ENCODE results near the gene NTRK1. TPM values are rescaled to one million over a fixed set of nuclear protein-coding genes. Genes with fewer than 3 reads are reported as not detected.

NTRK1 gene
- total RNA-seq, 1 donor: not detected

DNA sequence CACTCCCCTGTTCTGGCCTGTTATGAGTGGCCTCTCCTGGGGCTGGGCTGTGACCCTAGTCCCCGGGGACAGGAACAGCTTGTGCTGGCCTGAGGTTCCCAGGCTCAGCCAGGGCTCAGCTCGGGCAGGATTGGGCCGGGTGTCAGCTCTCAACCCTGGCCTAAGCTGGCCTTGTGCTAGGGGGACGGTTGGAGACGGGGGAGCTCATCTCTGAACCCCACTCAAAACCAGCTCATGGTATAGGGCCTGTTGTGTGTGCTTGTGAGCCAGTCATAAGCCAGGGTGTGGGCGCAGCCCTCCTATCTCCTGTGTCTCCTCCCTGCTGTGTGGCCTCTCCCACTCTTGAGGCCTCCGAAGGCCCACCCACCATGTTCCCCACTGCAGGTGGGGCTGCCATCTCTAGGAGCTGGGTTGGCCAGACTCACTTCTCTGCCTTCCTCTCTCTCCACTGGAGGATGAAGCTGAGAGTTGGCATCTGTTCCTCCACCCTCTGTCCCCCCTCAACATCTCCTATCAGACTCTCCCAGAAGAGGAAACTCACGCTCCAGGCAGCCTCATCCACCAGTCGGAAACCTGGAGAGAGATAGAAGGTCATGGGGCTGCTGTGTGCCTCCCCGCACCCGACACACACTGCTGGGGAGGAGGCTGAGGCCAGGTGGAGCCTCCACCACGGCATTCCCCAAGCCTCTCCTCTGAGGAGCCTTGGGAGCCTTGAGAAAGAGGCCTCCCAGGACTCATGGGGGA, 34.2 kb downstream of the NTRK1 start:
- peak; percentile 51 for DNase-seq (ENCODE audit: low read depth)
- H3K4me3 ChIP-seq (ENCODE audit: low read depth, low read length): peak overlapping the region; percentile 65
- TF ChIP-seq, protein P1, sequence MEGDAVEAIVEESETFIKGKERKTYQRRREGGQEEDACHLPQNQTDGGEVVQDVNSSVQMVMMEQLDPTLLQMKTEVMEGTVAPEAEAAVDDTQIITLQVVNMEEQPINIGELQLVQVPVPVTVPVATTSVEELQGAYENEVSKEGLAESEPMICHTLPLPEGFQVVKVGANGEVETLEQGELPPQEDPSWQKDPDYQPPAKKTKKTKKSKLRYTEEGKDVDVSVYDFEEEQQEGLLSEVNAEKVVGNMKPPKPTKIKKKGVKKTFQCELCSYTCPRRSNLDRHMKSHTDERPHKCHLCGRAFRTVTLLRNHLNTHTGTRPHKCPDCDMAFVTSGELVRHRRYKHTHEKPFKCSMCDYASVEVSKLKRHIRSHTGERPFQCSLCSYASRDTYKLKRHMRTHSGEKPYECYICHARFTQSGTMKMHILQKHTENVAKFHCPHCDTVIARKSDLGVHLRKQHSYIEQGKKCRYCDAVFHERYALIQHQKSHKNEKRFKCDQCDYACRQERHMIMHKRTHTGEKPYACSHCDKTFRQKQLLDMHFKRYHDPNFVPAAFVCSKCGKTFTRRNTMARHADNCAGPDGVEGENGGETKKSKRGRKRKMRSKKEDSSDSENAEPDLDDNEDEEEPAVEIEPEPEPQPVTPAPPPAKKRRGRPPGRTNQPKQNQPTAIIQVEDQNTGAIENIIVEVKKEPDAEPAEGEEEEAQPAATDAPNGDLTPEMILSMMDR (IDR thresholded peaks at IDR 0.05; ENCODE audit: insufficient read depth, low read depth, low read length): no peak

DNA sequence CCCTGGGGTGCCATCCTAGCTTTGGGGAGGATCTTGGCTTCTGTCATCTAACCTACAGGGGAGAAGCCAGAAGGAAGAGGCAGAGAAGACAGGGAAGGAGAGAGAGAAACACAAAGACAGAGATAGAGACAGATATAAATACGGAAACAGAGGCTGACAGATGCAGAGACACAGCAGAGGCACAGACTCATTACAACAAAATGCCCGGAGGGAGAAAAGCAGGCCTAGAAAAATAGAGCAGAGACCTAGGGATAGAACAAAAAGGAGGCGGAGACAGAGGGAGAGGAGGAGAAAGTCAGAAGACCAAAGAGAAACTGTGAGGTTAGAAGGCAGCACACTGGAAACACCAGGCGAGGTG, 34.8 kb downstream of the NTRK1 start:
- peak overlapping the region; percentile 65 for H3K4me3 ChIP-seq (ENCODE audit: low read depth, low read length)
- TF ChIP-seq, protein P1 (IDR thresholded peaks at IDR 0.05; ENCODE audit: insufficient read depth, low read depth, low read length): no peak
- peak; percentile 69 for DNase-seq (ENCODE audit: low read depth)

DNA sequence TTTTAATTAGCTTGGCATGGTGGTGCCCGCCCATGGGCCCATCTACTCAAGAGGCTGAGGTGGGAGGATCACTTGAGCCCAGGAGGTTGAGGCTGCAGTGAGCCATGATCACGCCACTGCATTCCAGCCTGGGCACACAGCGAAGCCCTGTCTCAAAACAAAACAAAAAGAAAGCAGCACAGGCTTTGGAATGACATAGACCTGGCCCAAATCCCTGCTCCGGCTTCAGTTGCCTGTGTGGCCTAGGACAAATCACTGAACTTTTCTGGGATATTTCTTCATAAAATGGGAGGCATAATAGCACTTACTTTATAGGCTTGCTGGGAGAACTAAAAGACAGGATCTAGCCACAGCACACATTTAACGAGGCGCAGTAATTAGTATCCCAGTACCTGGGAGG, 35.3 kb downstream of the NTRK1 start:
- no peak for DNase-seq (ENCODE audit: low read depth)
- H3K4me3 ChIP-seq (ENCODE audit: low read depth, low read length): no peak overlapping the region
- TF ChIP-seq, protein P1 (IDR thresholded peaks at IDR 0.05; ENCODE audit: insufficient read depth, low read depth, low read length): no peak

DNA sequence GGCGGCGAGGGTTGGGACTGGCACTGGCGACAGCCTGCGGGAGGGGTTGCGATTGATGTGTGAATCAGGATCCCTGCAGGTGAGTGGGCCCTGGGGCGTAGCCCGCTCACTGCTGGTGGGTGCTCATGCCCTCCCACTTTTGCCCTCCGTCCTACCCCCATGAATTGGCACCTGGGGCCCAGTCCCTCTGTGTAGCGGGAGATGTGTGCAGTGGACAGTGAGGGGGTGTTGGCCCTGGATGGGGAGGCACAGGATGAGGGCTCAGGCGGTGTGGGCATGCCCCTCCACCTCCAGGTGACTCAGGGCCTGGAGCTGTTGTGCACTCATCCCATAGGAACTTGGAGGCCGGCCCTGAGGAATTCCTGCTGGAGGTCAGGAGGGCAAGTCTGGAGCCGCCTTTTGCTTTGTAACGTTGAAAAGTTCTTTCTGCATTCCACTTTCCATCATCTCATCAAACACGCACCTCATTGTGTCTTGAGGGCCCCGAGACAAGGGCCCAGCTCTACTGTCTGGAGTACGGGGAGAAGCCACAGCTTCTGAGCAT, 35.9 kb downstream of the NTRK1 start:
- DNase-seq (ENCODE audit: low read depth): peak; percentile 84
- TF ChIP-seq, protein P1 (IDR thresholded peaks at IDR 0.05; ENCODE audit: insufficient read depth, low read depth, low read length): no peak
- no peak overlapping the region for H3K4me3 ChIP-seq (ENCODE audit: low read depth, low read length)

DNA sequence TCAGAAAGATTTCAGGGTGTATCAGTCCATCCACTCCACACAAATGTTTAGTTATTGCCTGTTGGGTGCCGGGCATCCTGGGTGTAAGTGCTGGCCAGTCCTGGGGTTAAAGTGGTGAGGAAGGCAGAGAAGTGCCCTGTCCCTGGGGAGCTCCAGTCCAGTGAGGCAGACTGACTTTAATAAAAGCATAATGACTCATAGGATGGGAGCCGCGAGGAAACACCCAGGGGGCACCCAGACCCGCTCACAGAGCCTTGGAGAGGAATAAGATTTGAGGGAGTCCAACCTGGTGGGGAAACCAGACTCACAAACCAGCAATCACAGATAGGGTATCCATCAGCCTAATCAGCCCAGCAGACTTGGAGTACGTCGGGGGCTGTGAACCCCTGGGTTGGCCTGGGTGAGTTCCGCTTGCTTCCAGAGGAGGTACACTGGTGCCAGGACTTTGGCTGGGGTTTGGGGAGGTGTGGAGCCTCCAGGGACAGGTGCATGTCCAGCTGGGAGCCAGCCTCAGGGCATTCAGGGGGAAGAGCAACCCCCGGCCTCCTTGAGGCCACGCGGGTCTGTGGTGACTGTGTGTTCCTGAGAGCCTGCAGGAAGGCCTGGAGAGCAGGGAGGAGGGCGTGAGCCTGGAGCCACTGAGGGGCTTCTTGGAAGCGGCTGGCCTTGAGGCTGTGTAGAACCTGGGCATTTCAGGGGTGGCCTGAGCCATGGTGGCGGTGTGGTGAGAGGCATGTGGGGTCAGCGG, 36.6 kb downstream of the NTRK1 start:
- no peak overlapping the region for H3K4me3 ChIP-seq (ENCODE audit: low read depth, low read length)
- peak; percentile 72 for DNase-seq (ENCODE audit: low read depth)

DNA sequence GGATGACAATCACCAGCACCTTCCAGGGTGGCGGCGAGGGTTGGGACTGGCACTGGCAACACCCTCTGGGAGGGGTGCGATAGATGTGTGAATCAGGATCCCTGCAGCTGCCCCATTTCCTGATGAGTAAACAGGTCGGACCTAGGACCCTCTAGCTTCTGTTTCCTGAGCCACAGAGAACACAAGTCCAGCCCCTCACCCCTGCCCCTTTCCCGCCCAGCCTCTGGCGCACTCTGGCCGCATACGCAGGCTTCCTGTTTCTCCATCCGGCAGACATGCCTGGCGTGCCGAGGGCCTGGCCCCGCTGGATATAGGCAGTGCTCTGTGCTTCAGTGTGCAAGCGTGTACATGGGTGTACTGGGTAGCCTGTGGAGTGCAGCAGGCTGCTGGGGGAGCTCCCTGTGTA, 37.5 kb downstream of the NTRK1 start:
- no peak overlapping the region for H3K4me3 ChIP-seq (ENCODE audit: low read depth, low read length)
- peak; percentile 74 for DNase-seq (ENCODE audit: low read depth)
- TF ChIP-seq, protein P1 (IDR thresholded peaks at IDR 0.05; ENCODE audit: insufficient read depth, low read depth, low read length): no peak

More for the DNA sequence above, 36.6 kb downstream of the NTRK1 start:
- TF ChIP-seq, protein P1 (IDR thresholded peaks at IDR 0.05; ENCODE audit: insufficient read depth, low read depth, low read length): no peak
